Midbrain (tissue), 1 donor: Measurements from ENCODE around the gene SGIP1.

Experiments used
- DNase-seq: peaks from one replicate; lab custom pipeline; 2025; lab: John Stamatoyannopoulos, UW

The SGIP1 gene

GRCh38 chr1:66606362-66607065 lies 72.6 kb downstream of the SGIP1 start:
- DNase-seq, result no peak

GRCh38 chr1:66607458-66607857 lies 73.5 kb downstream of the SGIP1 start:
- no peak for DNase-seq

GRCh38 chr1:66613187-66613586 lies 79.2 kb downstream of the SGIP1 start:
- no peak for DNase-seq

- no peak for DNase-seq
Observed at GRCh38 chr1:66617362-66618184, 83.6 kb downstream of the SGIP1 start.

GRCh38 chr1:66618390-66618789 lies 84.4 kb downstream of the SGIP1 start:
- DNase-seq, result no peak

- DNase-seq, result no peak
Observed at GRCh38 chr1:66623812-66624211, 89.9 kb downstream of the SGIP1 start.

- no peak for DNase-seq
Observed at GRCh38 chr1:66624412-66625060, 90.6 kb downstream of the SGIP1 start.

GRCh38 chr1:66626261-66626660 lies 92.3 kb downstream of the SGIP1 start:
- DNase-seq, result no peak

GRCh38 chr1:66628926-66629325 lies 95.0 kb downstream of the SGIP1 start:
- no peak for DNase-seq

- no peak for DNase-seq
Observed at GRCh38 chr1:66633159-66633558, 99.2 kb downstream of the SGIP1 start.

GRCh38 chr1:66637146-66637545 lies 103.2 kb downstream of the SGIP1 start:
- no peak for DNase-seq

- DNase-seq, result no peak
Observed at GRCh38 chr1:66641891-66642473, 108.0 kb downstream of the SGIP1 start.

- DNase-seq, result no peak
Observed at GRCh38 chr1:66642992-66643391, 109.0 kb downstream of the SGIP1 start.

- peak; percentile 54 for DNase-seq
Observed at GRCh38 chr1:66644331-66644730, 110.4 kb downstream of the SGIP1 start.

- no peak for DNase-seq
Observed at GRCh38 chr1:66648901-66649595, 115.1 kb downstream of the SGIP1 start.

GRCh38 chr1:66652556-66652955 lies 118.6 kb downstream of the SGIP1 start:
- DNase-seq, result no peak

GRCh38 chr1:66654643-66655042 lies 120.7 kb downstream of the SGIP1 start:
- DNase-seq, result no peak

GRCh38 chr1:66671455-66671854 lies 137.5 kb downstream of the SGIP1 start:
- no peak for DNase-seq

GRCh38 chr1:66676613-66677298 lies 142.8 kb downstream of the SGIP1 start:
- no peak for DNase-seq

- DNase-seq, result no peak
Observed at GRCh38 chr1:66678146-66678545, 144.2 kb downstream of the SGIP1 start.

GRCh38 chr1:66679140-66679539 lies 145.2 kb downstream of the SGIP1 start:
- no peak for DNase-seq
